ENCODE measurements around the gene PTPN4. TPM values are rescaled to one million over a fixed set of nuclear protein-coding genes. Genes with fewer than 3 reads are reported as not detected.

The PTPN4 gene
- polyA plus RNA-seq, 3 donors = 5.5 to 6.7 (median 5.7) TPM

DNA sequence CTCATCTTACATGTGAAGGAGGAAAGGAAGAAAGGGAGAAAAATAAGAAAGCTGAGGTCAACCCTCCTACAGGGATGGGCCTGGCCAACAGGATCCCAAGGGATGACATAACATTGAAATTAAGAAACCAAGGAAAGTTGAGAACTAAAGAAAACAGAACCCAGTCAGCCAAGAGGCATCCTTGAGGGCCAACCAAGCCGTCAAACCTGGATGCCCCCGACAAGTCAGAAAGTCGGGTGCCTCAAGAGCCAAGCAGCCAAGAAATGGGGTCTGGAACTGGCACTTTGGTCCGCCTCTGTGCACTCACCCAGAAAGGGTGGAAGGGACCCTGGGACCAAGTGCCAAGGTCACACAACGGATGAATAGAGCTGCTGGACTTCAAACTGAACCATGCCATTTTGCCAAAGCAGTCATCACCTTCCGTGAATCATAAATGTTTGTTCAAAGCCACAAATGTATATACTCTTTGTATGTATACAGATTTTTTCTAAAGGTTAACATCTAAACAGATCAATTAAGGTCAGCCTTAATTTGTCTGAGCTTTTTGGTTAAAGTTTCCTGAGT is 27.0 kb upstream of the PTPN4 start:
- TF ChIP-seq, protein P1, sequence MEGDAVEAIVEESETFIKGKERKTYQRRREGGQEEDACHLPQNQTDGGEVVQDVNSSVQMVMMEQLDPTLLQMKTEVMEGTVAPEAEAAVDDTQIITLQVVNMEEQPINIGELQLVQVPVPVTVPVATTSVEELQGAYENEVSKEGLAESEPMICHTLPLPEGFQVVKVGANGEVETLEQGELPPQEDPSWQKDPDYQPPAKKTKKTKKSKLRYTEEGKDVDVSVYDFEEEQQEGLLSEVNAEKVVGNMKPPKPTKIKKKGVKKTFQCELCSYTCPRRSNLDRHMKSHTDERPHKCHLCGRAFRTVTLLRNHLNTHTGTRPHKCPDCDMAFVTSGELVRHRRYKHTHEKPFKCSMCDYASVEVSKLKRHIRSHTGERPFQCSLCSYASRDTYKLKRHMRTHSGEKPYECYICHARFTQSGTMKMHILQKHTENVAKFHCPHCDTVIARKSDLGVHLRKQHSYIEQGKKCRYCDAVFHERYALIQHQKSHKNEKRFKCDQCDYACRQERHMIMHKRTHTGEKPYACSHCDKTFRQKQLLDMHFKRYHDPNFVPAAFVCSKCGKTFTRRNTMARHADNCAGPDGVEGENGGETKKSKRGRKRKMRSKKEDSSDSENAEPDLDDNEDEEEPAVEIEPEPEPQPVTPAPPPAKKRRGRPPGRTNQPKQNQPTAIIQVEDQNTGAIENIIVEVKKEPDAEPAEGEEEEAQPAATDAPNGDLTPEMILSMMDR (IDR thresholded peaks at IDR 0.05) = no peak
- Mint-ChIP-seq H3K4me1 (peaks cover 9% of the 10 kb centered on the region), H3K9me3 (peaks cover 0 to 5% (median 0%) of the 10 kb centered on the region in 7 donors), H3K27ac (peak overlapping the region in 1 of 7 donors; percentile 3), H3K27me3 (ENCODE audit: low read depth in 3 of 3) (peaks cover 2 to 10% (median 10%) of the 10 kb centered on the region in 3 donors), H3K4me3 (no peak overlapping the region), H3K36me3 (peaks cover 0 to 2% of the 10 kb centered on the region in 2 donors)
- peaks cover 0 to 5% of the 10 kb centered on the region in 2 donors for H3K4me1 ChIP-seq (ENCODE audit: control insufficient read depth in 1 of 2, insufficient read depth in 2 of 2, low read length in 2 of 2)
- H3K9ac ChIP-seq (ENCODE audit: insufficient read depth, low read length, poor library complexity, severe bottlenecking) = no peak overlapping the region
- no peaks in the 10 kb centered on the region for H4K20me1 ChIP-seq (ENCODE audit: insufficient read depth, low read length)
- no peaks in the 10 kb centered on the region for H3K79me2 ChIP-seq (ENCODE audit: insufficient read depth, low read length)
- 100% methylated on average over 4 of the region's 6 CpGs for WGBS (ENCODE audit: insufficient coverage)
- DNase-seq = no peak
- intact Hi-C loops (cut with micrococcal nuclease) = no loop called here
- H3K27me3 ChIP-seq (ENCODE audit: control insufficient read depth in 2 of 2, insufficient read depth in 2 of 2, low read length in 2 of 2) = no peaks in the 10 kb centered on the region
- H3K27ac ChIP-seq (ENCODE audit: low read depth in 1 of 2, low read length in 2 of 2) = no peak overlapping the region
- no peaks in the 10 kb centered on the region for H3K36me3 ChIP-seq (replicated peaks in 1 of 2; ENCODE audit: control insufficient read depth in 1 of 2, insufficient read depth in 2 of 2, low read length in 2 of 2)
- H3K4me2 ChIP-seq (replicated peaks; ENCODE audit: extremely low read depth, low read length, poor library complexity, severe bottlenecking) = no peak overlapping the region
- H2AFZ ChIP-seq (ENCODE audit: insufficient read depth, low read depth, low read length, poor library complexity, severe bottlenecking) = no peak overlapping the region
- H3K9me3 ChIP-seq (replicated peaks in 1 of 2; ENCODE audit: control insufficient read depth in 1 of 2, insufficient read depth in 1 of 2, low read length in 2 of 2) = no peaks in the 10 kb centered on the region
- H3K4me3 ChIP-seq (replicated peaks in 1 of 3; ENCODE audit: low read depth in 2 of 3, low read length in 3 of 3) = no peak overlapping the region

- no peak overlapping the region for H3K4me3 Mint-ChIP-seq
- Histone ChIP-seq H3K4me1 (ENCODE audit: control insufficient read depth in 1 of 2, insufficient read depth in 2 of 2, low read length in 2 of 2) (peaks cover 0 to 5% of the 10 kb centered on the region in 2 donors), H3K79me2 (ENCODE audit: insufficient read depth, low read length) (no peaks in the 10 kb centered on the region), H3K9ac (ENCODE audit: insufficient read depth, low read length, poor library complexity, severe bottlenecking) (no peak overlapping the region), H3K4me2 (replicated peaks; ENCODE audit: extremely low read depth, low read length, poor library complexity, severe bottlenecking) (no peak overlapping the region), H3K4me3 (replicated peaks in 1 of 3; ENCODE audit: low read depth in 2 of 3, low read length in 3 of 3) (no peak overlapping the region), H3K36me3 (replicated peaks in 1 of 2; ENCODE audit: control insufficient read depth in 1 of 2, insufficient read depth in 2 of 2, low read length in 2 of 2) (no peaks in the 10 kb centered on the region), H3K27me3 (ENCODE audit: control insufficient read depth in 2 of 2, insufficient read depth in 2 of 2, low read length in 2 of 2) (no peaks in the 10 kb centered on the region), H3K9me3 (replicated peaks in 1 of 2; ENCODE audit: control insufficient read depth in 1 of 2, insufficient read depth in 1 of 2, low read length in 2 of 2) (no peaks in the 10 kb centered on the region), H4K20me1 (ENCODE audit: insufficient read depth, low read length) (no peaks in the 10 kb centered on the region), H3K27ac (ENCODE audit: low read depth in 1 of 2, low read length in 2 of 2) (no peak overlapping the region), H2AFZ (ENCODE audit: insufficient read depth, low read depth, low read length, poor library complexity, severe bottlenecking) (no peak overlapping the region)
- peaks cover 9% of the 10 kb centered on the region for H3K4me1 Mint-ChIP-seq
- H3K36me3 Mint-ChIP-seq = peaks cover 0 to 2% of the 10 kb centered on the region in 2 donors
- no peak overlapping the region for H3K27ac Mint-ChIP-seq
- peaks cover 2 to 11% (median 7%) of the 10 kb centered on the region in 3 donors for H3K27me3 Mint-ChIP-seq (ENCODE audit: low read depth in 3 of 3)
- DNase-seq = no peak
- peaks cover 0 to 3% (median 0%) of the 10 kb centered on the region in 7 donors for H3K9me3 Mint-ChIP-seq
- 95% methylated on average over 3 of the region's 4 CpGs for WGBS (ENCODE audit: insufficient coverage)
- intact Hi-C loops (cut with micrococcal nuclease) = no loop called here
- TF ChIP-seq, protein P1 (IDR thresholded peaks at IDR 0.05) = no peak
Observed at GRCh38 chr2:119734047-119734446, 25.7 kb upstream of the PTPN4 start.

All from CD14-positive monocyte (primary cell).